HepG2 (cell line): ENCODE results near the gene MTHFD1L. TPM values are rescaled to one million over a fixed set of nuclear protein-coding genes. Genes with fewer than 3 reads are reported as not detected.

Source experiments
- ATAC-seq: fragments of 200-7000 bp; cut with Tn5 transposase; 3 replicates; pipeline ENCODE4 v1.9.1; 2020; ENCODE audit warnings: mild to moderate bottlenecking, moderate library complexity
- BruUV-seq: library from RNA; stranded (reverse); fragments of 400-500 nt; replicated peaks from 2 replicates; lab custom pipeline; 2021; lab: Mats Ljungman, UMichigan
- CTCF ChIA-PET: fragments of 300-600 bp; formaldehyde crosslinking; extraction: SDS; loops from one replicate; lab custom pipeline; 2021; ENCODE audit warnings: low total read pairs, inconsistent platforms, low intra/inter-chr PET ratio; lab: Yijun Ruan, JAX
- POLR2A ChIA-PET: fragments of 350-600 bp; sonication (Branson Sonifier 250); formaldehyde crosslinking; loops from one replicate; lab custom pipeline; 2020; ENCODE audit warnings: antibody characterized with exemption, inconsistent platforms; lab: Yijun Ruan, JAX
- DNase-seq: peaks from one replicate; pipeline ENCODE4 v3.0.0-alpha.2; 2015; ENCODE audit warnings: low spot score
- FAIRE-seq: peaks from 3 replicates; lab custom pipeline; 2011; peaks lifted over from hg19 to GRCh38; lab: Jason Lieb, UNC
- H2AFZ ChIP-seq: one replicate; pipeline ENCODE4 v1.6.1; 2011; ENCODE audit warnings: low read length, inconsistent platforms
- H3K27ac ChIP-seq: fragments of 300-600 bp; 3 replicates; pipeline ENCODE4 v1.8.0; 2011; ENCODE audit warnings: mixed run types, mild to moderate bottlenecking, mixed read lengths, low read length, inconsistent platforms; ENCODE audit not compliant: insufficient read depth; ENCODE audit errors: extremely low read length
- H3K27me3 ChIP-seq, 2 experiments: fragments of 200-600 bp in 1 of 2; 2 replicates in 1 of 2; 3 replicates in 1 of 2; pipeline versions ENCODE4 v1.6.0 to v1.8.0; 2011; ENCODE audit warnings: low read length in 2 of 2, mild to moderate bottlenecking in 2 of 2, moderate library complexity in 2 of 2, inconsistent platforms in 1 of 2; ENCODE audit not compliant: insufficient read depth in 2 of 2, control insufficient read depth in 1 of 2
- H3K36me3 ChIP-seq, 2 experiments: fragments of 200-600 bp in 1 of 2; replicated peaks in 1 of 2; 2 replicates in 1 of 2; 3 replicates in 1 of 2; pipeline versions ENCODE4 v1.5.1 to v1.8.0; 2011; ENCODE audit warnings: low read length in 2 of 2, inconsistent platforms in 1 of 2; ENCODE audit not compliant: insufficient read depth in 2 of 2, control insufficient read depth in 1 of 2
- H3K4me1 ChIP-seq: 2 replicates; pipeline ENCODE4 v1.5.1; 2012; ENCODE audit warnings: low read length, inconsistent platforms; ENCODE audit not compliant: insufficient read depth
- H3K4me2 ChIP-seq: 2 replicates; pipeline ENCODE4 v1.6.0; 2011; ENCODE audit warnings: low read depth, low read length, inconsistent platforms
- H3K4me3 ChIP-seq, 3 experiments: fragments of 200-600 bp in 1 of 3; sonication (generic), shearing (Covaris generic) in 1 of 3; replicated peaks in 1 of 3; 2 replicates each; pipeline ENCODE4 v1.5.1; 2011 to 2016; ENCODE audit warnings: low read length in 3 of 3, inconsistent platforms in 2 of 3, low read depth in 2 of 3, mild to moderate bottlenecking in 2 of 3, control low read depth in 1 of 3, mixed read lengths in 1 of 3; ENCODE audit not compliant: insufficient read depth in 1 of 3
- H3K79me2 ChIP-seq: one replicate; pipeline ENCODE4 v1.6.1; 2011; ENCODE audit warnings: low read length, inconsistent platforms; ENCODE audit not compliant: insufficient read depth
- H3K9ac ChIP-seq: 2 replicates; pipeline ENCODE4 v1.6.0; 2011; ENCODE audit warnings: mild to moderate bottlenecking, low read depth, low read length, inconsistent platforms; ENCODE audit not compliant: insufficient read depth
- H3K9me3 ChIP-seq: 2 replicates; pipeline ENCODE4 v1.5.1; 2012; ENCODE audit warnings: mild to moderate bottlenecking, low read length
- H4K20me1 ChIP-seq: 2 replicates; pipeline ENCODE4 v1.6.0; 2011; ENCODE audit warnings: inconsistent platforms, mild to moderate bottlenecking, low read length, moderate library complexity; ENCODE audit not compliant: insufficient read depth
- AFF4 ChIP-seq: sonication (generic); formaldehyde crosslinking; IDR thresholded peaks from 2 replicates; pipeline ENCODE4 v1.4.0; 2020; ENCODE audit warnings: missing genetic modification reagents
- CAMTA2 ChIP-seq: sonication (generic); formaldehyde crosslinking; IDR thresholded peaks from 2 replicates; pipeline ENCODE4 v1.4.0; 2020; ENCODE audit warnings: mild to moderate bottlenecking, missing genetic modification reagents, borderline replicate concordance
- GLMP ChIP-seq: sonication (generic); formaldehyde crosslinking; IDR thresholded peaks from 2 replicates; pipeline ENCODE4 v1.9.0; 2021; ENCODE audit warnings: missing genetic modification reagents, mild to moderate bottlenecking, borderline replicate concordance
- IKZF5 ChIP-seq: IDR thresholded peaks from 2 replicates; pipeline ENCODE4 v1.6.1; 2018; ENCODE audit warnings: missing genetic modification reagents, mild to moderate bottlenecking, missing compliant biosample characterization
- NCOA1 ChIP-seq: sonication (generic); formaldehyde crosslinking; IDR thresholded peaks from 2 replicates; pipeline ENCODE4 v1.9.0; 2021; ENCODE audit warnings: missing genetic modification reagents
- SYNCRIP ChIP-seq: fragments of 200-400 bp; formaldehyde crosslinking; IDR thresholded peaks from 2 replicates; pipeline ENCODE4 v1.6.1; 2018; ENCODE audit warnings: mild to moderate bottlenecking, low read depth, low read length; ENCODE audit not compliant: insufficient read depth
- TBX2 ChIP-seq: sonication (generic); formaldehyde crosslinking; IDR thresholded peaks from 2 replicates; pipeline ENCODE4 v1.5.0; 2020; ENCODE audit warnings: missing genetic modification reagents, mild to moderate bottlenecking, borderline replicate concordance
- ZNF333 ChIP-seq: sonication (generic); formaldehyde crosslinking; IDR thresholded peaks from 2 replicates; pipeline ENCODE4 v1.4.0; 2020; ENCODE audit warnings: mild to moderate bottlenecking, missing genetic modification reagents, borderline replicate concordance
- ZNF574 ChIP-seq: sonication (generic); formaldehyde crosslinking; IDR thresholded peaks from 2 replicates; pipeline ENCODE4 v1.4.0; 2020; ENCODE audit warnings: missing genetic modification reagents
- WGBS: methylation state at CpG from one replicate; pipeline ENCODE4 v1.1.6; 2017; ENCODE audit warnings: low lambda C conversion rate; 5-methylcytosine and 5-hydroxymethylcytosine counted together
- in situ Hi-C: cut with HindIII; loops from 2 replicates; pipeline ENCODE4 v1.10.0; 2017; ENCODE audit warnings: low pct_unique_long_range_greater_than_20kb; ENCODE audit not compliant: extremely low pct_ligation_motif_present
- intact Hi-C: fragments of 100-400 bp; cut with micrococcal nuclease; formaldehyde crosslinking; loops from one replicate; pipeline ENCODE4 v1.10.0; 2022; ENCODE audit not compliant: unreplicated experiment
- polyA plus RNA-seq, 8 experiments: library from polyadenylated mRNA; depleted of rRNA in 3 of 8; stranded (reverse) in 7 of 8; unstranded in 1 of 8; fragments of >200 nt; fragmentation: Illumina TruSeq in 4 of 8; extraction: Trizol in 4 of 8; gene quantifications; 2 replicates each; pipeline versions ENCODE4 v1.2.1 to v1.2.3, GENCODE V29; 2011 to 2016; ENCODE audit warnings: low read depth in 4 of 8, missing spikeins in 1 of 8, mixed read lengths in 1 of 8; ENCODE audit not compliant: insufficient read depth in 1 of 8
- total RNA-seq, 5 experiments: library from RNA; depleted of rRNA; stranded (reverse); fragments of >200 nt; fragmentation: Illumina TruSeq; extraction: Trizol; gene quantifications; 2 replicates each; pipeline ENCODE4 v1.2.3, GENCODE V29; 2016; ENCODE audit warnings: low read depth in 1 of 5

The MTHFD1L gene
- total and polyA plus RNA-seq, 2 of the 13 experiments (the other 11 are each of a cell fraction or from before 2014, with no cell fraction given): 24.0 to 39.6 TPM

- ChIA-PET CTCF (no interaction called here), POLR2A (no interaction called here)
- H3K27me3 ChIP-seq: no peaks in the 10 kb centered on the region
- no peak overlapping the region for H3K4me2 ChIP-seq
- no peak for DNase-seq
- no peak overlapping the region for H2AFZ ChIP-seq
- H3K9ac ChIP-seq: no peak overlapping the region
- intact Hi-C loops (no loop called here), in situ Hi-C loops (no loop called here)
- no peaks in the 10 kb centered on the region for H3K4me1 ChIP-seq
- peaks cover 18 to 54% of the 10 kb centered on the region in 2 experiments for H3K36me3 ChIP-seq
- TF ChIP-seq TBX2 (no peak), CAMTA2 (CRISPR knock-in tag) (no peak)
- 83% methylated on average over 2 of the region's 2 CpGs for WGBS
- FAIRE-seq: no peak
- H3K79me2 ChIP-seq: no peaks in the 10 kb centered on the region
- BruUV-seq: no TSS peak
- no peak for ATAC-seq
- H3K27ac ChIP-seq: no peak overlapping the region
- no peaks in the 10 kb centered on the region for H3K9me3 ChIP-seq
- no peak overlapping the region for H3K4me3 ChIP-seq
- H4K20me1 ChIP-seq: no peaks in the 10 kb centered on the region
Observed at GRCh38 chr6:150977281-150977680, 111.8 kb downstream of the MTHFD1L start.

- intact Hi-C loops (no loop called here), in situ Hi-C loops (no loop called here)
- H3K9me3 ChIP-seq: no peaks in the 10 kb centered on the region
- no peak overlapping the region for H3K4me2 ChIP-seq
- no peaks in the 10 kb centered on the region for H3K4me1 ChIP-seq
- FAIRE-seq: no peak
- H3K36me3 ChIP-seq: peaks cover 8 to 46% of the 10 kb centered on the region in 2 experiments; a peak in 4 of 5 replicates
- 92% methylated on average over 10 of the region's 10 CpGs for WGBS
- H2AFZ ChIP-seq: no peak overlapping the region
- H3K9ac ChIP-seq: no peak overlapping the region
- ATAC-seq: no peak
- no TSS peak for BruUV-seq
- DNase-seq: no peak
- H3K4me3 ChIP-seq: no peak overlapping the region
- POLR2A ChIA-PET: no interaction called here
- no peaks in the 10 kb centered on the region for H3K79me2 ChIP-seq
- CTCF ChIA-PET: no interaction called here
- H3K27me3 ChIP-seq: no peaks in the 10 kb centered on the region
- no peaks in the 10 kb centered on the region for H4K20me1 ChIP-seq
- H3K27ac ChIP-seq: no peak overlapping the region
- TF ChIP-seq ZNF333 (no peak), GLMP (CRISPR knock-in tag) (no peak), IKZF5 (CRISPR knock-in tag) (no peak), ZNF574 (CRISPR knock-in tag) (no peak), NCOA1 (CRISPR knock-in tag) (no peak), SYNCRIP (no peak), AFF4 (CRISPR knock-in tag) (no peak)
Observed at GRCh38 chr6:150978624-150979023, 113.1 kb downstream of the MTHFD1L start.
